Measurements from ENCODE around the gene PTBP1.
"Not testable (repeated sequence)": the region's sequence is repeated elsewhere in the genome, so short reads cannot be mapped to it uniquely, and the experiment has no call there.

PTBP1 gene

DNA sequence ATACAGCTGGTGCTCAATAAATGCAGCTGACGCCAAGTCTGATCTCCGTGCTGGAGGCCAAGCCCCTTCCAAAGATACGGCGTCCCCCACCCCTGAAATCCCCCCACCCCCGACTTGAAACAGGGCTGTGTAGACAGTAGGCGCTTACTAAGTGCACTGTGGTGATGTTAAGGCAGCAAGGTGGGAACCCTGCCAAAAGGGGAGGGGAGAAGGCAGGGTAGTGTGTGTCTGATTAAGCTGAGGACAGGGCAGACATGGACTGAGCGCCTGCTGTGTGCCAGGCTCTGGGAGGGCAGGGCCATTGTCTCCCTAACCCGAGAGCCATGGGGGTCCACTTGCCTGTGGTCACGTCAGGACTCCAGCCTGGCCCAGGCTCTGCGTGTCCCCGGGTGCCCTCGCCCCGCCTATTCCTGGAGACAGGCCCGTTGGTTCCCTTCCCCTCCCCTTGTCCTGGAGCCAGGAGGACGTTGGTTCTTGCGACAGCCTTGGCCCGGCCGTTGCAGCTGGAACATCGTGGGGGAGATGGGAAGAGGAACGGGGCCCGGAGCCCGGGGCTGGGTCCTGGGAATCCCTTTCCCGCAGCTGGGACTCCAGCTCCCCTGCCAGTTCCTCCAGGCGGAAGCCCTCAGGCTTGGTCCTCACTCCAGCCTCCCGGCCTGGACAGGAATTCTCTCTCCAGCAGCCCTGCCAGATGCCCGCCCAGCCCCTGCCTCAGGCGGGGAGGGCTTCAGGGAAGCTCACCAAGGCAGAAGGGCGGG, 53.1 kb downstream of the PTBP1 start:
- DNase-seq = peak; percentile 58 to 66
- TF ChIP-seq POLR2A (IDR thresholded peaks at IDR 0.05; ENCODE audit: low read length) (no peak), GATA1 (IDR thresholded peaks at IDR 0.05; ENCODE audit: low read depth, low read length) (no peak)

GRCh38 chr19:850979-851335, 53.7 kb downstream of the PTBP1 start:
- DNase-seq = no peak
- no peak for TF ChIP-seq POLR2A (IDR thresholded peaks at IDR 0.05; ENCODE audit: low read length)
- no peak for TF ChIP-seq GATA1 (IDR thresholded peaks at IDR 0.05; ENCODE audit: low read depth, low read length)

GRCh38 chr19:852136-853013, 55.1 kb downstream of the PTBP1 start, which contains the start of gene ELANE:
Gene ELANE, plus strand, starts transcription at chr19:852303. Its CDS starts 26 bp downstream, at chr19:852329.
- DNase-seq = no peak
- TF ChIP-seq POLR2A (IDR thresholded peaks at IDR 0.05; ENCODE audit: low read length) (no peak), GATA1 (IDR thresholded peaks at IDR 0.05; ENCODE audit: low read depth, low read length) (no peak)

DNA sequence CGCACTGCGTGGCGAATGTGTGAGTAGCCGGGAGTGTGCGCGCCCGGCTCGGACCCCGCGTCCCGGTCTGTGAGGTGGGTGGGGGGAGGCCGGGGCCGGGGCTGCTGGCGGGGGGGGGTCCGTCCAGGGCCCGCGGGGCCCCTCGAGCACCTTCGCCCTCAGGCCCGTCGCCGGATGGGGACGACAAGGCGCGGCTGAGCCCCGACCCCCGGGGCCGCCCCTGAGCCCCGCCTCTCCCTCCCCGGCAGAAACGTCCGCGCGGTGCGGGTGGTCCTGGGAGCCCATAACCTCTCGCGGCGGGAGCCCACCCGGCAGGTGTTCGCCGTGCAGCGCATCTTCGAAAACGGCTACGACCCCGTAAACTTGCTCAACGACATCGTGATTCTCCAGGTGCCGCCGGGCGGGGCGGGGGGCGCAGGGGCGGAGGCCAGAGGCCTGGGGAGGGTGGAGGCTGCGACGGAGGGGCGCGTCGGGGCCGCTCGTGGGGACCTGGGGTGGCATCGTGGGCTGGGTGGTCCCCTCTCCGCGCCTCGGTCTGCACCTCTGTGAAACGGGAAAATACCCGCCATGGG, 55.8 kb downstream of the PTBP1 start:
- TF ChIP-seq GATA1 (IDR thresholded peaks at IDR 0.05; ENCODE audit: low read depth, low read length) = no peak
- TF ChIP-seq POLR2A (IDR thresholded peaks at IDR 0.05; ENCODE audit: low read length) = no peak
- no peak for DNase-seq

GRCh38 chr19:853614-854220, 56.5 kb downstream of the PTBP1 start:
- not testable (repeated sequence) for DNase-seq

- TF ChIP-seq GATA1 (IDR thresholded peaks at IDR 0.05; ENCODE audit: low read depth, low read length) (no peak), POLR2A (IDR thresholded peaks at IDR 0.05; ENCODE audit: low read length) (no peak)
- no peak for DNase-seq
Observed at GRCh38 chr19:854549-854948, 57.3 kb downstream of the PTBP1 start.

DNA sequence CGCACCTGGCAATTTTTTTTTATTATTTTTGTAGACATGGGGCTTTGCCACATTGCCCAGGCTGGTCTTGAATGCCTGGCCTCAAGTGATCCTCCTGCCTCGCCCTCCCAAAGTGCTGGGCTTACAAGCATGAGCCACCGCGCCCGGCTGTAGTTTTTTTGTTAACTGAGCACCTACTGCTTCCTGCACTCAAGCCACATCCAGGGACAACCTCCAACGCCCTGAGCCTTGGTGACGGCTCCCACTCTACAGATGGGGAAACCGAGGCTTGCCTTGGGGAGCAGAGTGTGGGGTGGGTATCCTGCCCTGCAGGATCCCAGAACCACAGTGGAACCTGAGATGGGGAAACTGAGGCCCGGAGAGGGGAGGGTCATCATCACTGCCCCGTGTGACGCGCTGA, 57.9 kb downstream of the PTBP1 start:
- TF ChIP-seq GATA1 (IDR thresholded peaks at IDR 0.05; ENCODE audit: low read depth, low read length) = no peak
- no peak for TF ChIP-seq POLR2A (IDR thresholded peaks at IDR 0.05; ENCODE audit: low read length)
- no peak for DNase-seq

DNA sequence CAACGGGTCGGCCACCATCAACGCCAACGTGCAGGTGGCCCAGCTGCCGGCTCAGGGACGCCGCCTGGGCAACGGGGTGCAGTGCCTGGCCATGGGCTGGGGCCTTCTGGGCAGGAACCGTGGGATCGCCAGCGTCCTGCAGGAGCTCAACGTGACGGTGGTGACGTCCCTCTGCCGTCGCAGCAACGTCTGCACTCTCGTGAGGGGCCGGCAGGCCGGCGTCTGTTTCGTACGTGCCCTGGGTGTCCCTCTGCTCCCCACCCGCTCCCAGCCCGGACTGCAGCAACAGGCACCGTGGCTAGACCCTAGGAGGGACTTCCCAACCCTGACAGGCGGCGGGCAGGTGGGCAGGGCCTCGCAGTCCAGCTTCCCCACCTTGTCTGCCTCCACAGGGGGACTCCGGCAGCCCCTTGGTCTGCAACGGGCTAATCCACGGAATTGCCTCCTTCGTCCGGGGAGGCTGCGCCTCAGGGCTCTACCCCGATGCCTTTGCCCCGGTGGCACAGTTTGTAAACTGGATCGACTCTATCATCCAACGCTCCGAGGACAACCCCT, 58.4 kb downstream of the PTBP1 start:
- TF ChIP-seq GATA1 (IDR thresholded peaks at IDR 0.05; ENCODE audit: low read depth, low read length) (no peak), POLR2A (IDR thresholded peaks at IDR 0.05; ENCODE audit: low read length) (no peak)
- no peak for DNase-seq

DNA sequence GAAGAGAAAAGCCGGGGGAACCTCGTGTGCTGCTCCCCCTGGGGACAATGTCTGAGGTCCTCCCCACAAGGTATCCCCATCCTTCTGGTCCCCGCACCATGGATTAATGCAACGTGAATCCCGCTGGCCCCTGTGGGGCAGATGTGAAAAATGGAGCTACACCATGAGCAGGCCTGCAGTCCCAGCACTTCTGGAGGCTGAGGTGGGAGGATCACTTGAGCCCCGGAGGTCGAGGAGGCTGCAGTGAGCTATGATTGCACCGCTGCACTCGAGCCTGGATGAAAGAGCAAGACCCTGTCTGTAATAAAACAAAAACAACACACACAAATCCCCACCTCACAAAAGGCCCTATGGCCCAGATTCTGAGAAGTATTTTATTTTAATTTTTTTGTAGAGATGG, 61.0 kb downstream of the PTBP1 start:
- DNase-seq = no peak
- TF ChIP-seq POLR2A (IDR thresholded peaks at IDR 0.05; ENCODE audit: low read length) (no peak), GATA1 (IDR thresholded peaks at IDR 0.05; ENCODE audit: low read depth, low read length) (no peak)

- no peak for DNase-seq
- TF ChIP-seq GATA1 (IDR thresholded peaks at IDR 0.05; ENCODE audit: low read depth, low read length) = no peak
- TF ChIP-seq POLR2A (IDR thresholded peaks at IDR 0.05; ENCODE audit: low read length) = no peak
Observed at GRCh38 chr19:858868-859843, 61.9 kb downstream of the PTBP1 start, which contains the start of gene CFD. Gene CFD, plus strand, starts transcription at chr19:859664. Its CDS starts 26 bp downstream, at chr19:859690.

DNA sequence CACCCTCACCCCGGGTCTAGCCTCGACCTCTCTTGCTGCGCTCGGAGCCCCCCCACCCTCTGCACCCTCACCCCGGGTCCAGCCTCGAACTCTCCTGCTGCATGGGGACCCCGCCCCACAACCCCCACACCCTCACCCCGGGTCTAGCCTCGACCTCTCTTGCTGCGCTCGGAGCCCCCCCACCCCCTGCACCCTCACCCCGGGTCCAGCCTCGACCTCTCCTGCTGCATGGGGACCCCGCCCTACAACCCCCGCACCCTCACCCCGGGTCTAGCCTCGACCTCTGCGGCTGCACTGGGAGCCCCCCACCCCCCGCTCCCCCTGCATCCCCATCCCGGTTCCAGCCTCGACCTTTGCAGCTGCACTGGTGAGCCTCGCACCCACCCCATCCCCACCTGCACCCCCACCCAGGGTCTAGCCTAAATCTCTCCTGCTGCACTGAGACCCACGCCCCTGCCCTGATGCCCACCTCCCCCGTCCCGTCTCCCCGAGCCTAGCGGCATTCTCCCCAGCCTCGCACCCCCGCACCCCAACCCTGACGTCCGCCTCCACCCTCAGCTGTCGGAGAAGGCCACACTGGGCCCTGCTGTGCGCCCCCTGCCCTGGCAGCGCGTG, 64.0 kb downstream of the PTBP1 start:
- no peak for TF ChIP-seq POLR2A (IDR thresholded peaks at IDR 0.05; ENCODE audit: low read length)
- TF ChIP-seq GATA1 (IDR thresholded peaks at IDR 0.05; ENCODE audit: low read depth, low read length) = no peak
- no peak for DNase-seq
